AG09309 (cell line): ENCODE results near the gene ANKRD50.
A peak's percentile ranks its signal among the peaks of the same experiment; 100 is the strongest.

Experiments
- DNase-seq: peaks from one replicate; pipeline ENCODE4 v3.0.0-alpha.2; 2010; ENCODE audit warnings: low read depth
- H3K4me3 ChIP-seq: 2 replicates; pipeline ENCODE4 v1.5.1; 2011; ENCODE audit warnings: mild to moderate bottlenecking, low read depth, low read length, moderate library complexity; ENCODE audit not compliant: control insufficient read depth
- CTCF ChIP-seq: IDR thresholded peaks from 2 replicates; pipeline ENCODE4 v1.5.1; 2011; ENCODE audit warnings: mild to moderate bottlenecking, low read depth, low read length, inconsistent platforms; ENCODE audit not compliant: insufficient read depth, control insufficient read depth; ENCODE audit errors: missing control alignments

Gene ANKRD50

DNA sequence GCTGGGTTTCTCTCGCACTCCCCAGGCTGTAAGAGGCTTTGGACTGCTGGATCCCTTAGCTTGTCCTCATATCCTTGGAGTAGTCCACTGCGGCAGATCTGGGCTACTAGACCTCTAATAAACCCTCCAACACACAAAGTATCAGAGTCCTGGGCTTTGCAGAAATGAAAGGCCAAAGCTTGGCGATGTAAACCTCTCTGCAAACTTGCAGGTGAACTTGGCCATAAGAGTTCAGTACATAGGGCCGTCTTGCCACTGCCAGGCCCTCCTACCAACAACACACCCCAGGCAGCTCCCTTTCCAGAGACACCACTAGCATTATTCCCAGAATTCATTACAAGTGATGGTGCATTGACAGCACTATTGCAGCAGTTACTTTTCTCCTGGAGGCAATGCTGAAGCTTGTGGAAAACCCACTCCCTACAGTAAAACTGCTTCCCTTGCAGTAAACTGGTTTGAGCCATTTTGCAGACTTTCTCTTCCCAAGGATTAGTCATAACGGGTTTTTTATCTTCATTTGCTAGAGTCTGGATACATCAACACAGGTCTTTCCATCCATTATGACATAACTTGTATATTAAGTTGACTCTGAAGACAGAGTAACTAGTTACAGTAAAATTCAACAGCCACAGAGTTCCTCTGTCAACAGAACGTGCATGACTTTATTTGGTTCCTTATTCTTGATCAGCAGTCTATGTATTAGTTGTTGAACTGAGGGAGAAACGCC lies 2.4 kb downstream of the ANKRD50 start:
- peak overlapping the region; percentile 92; the same call in 1 of the 2 replicates for H3K4me3 ChIP-seq
- no peak for TF ChIP-seq CTCF
- DNase-seq = no peak

GRCh38 chr4:124708517-124709300 lies 3.8 kb downstream of the ANKRD50 start:
- DNase-seq = no peak
- no peak overlapping the region for H3K4me3 ChIP-seq
- TF ChIP-seq CTCF = no peak

- TF ChIP-seq CTCF = no peak
- H3K4me3 ChIP-seq = no peak overlapping the region
- no peak for DNase-seq
Measured at GRCh38 chr4:124705393-124705792, 7.1 kb downstream of the ANKRD50 start.

GRCh38 chr4:124703154-124703553 lies 9.4 kb downstream of the ANKRD50 start:
- no peak for TF ChIP-seq CTCF
- no peak for DNase-seq
- H3K4me3 ChIP-seq = no peak overlapping the region

- no peak for TF ChIP-seq CTCF
- DNase-seq = no peak
- no peak overlapping the region for H3K4me3 ChIP-seq
Measured at GRCh38 chr4:124697441-124697840, 15.1 kb downstream of the ANKRD50 start.

DNA sequence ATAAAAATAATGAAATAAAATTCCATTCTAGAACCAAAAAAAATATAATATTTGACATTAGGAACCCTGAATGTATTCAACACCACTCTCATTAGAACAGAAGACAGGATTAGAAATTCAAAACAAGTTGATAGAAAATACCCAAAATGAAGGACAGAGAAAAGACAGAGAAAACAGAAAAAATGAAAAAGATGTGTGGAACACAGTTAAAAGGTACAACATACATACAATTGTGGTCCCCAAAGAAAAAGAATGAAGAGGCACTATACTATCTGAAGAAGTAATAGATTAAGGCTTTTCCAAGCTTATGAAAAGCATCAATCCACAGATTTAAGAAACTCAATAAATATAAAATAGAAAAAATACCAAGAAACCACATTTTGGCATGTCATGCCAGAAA lies 16.4 kb downstream of the ANKRD50 start:
- DNase-seq = no peak
- H3K4me3 ChIP-seq = no peak overlapping the region
- TF ChIP-seq CTCF = no peak
